IMR-90 (cell line): ENCODE results near the gene EXOC4. TPM values are rescaled to one million over a fixed set of nuclear protein-coding genes. Genes with fewer than 3 reads are reported as not detected.

Experiments
- ATAC-seq: fragments of 200-7000 bp; cut with Tn5 transposase; 2 replicates; pipeline ENCODE4 v1.9.1; 2020; ENCODE audit warnings: low read depth, mild to moderate bottlenecking, moderate library complexity
- BruUV-seq: library from RNA; stranded (reverse); fragments of 400-500 nt; replicated peaks from 2 replicates; lab custom pipeline; 2021; lab: Mats Ljungman, UMichigan
- CTCF ChIA-PET: fragments of 300-600 bp; formaldehyde crosslinking; extraction: SDS; loops from one replicate; lab custom pipeline; 2021; ENCODE audit warnings: antibody characterized with exemption; lab: Yijun Ruan, JAX
- POLR2A ChIA-PET: fragments of 300-600 bp; sonication (Branson Sonifier 250); formaldehyde crosslinking; loops from one replicate; lab custom pipeline; 2022; ENCODE audit warnings: antibody characterized with exemption; ENCODE audit not compliant: unreplicated experiment; lab: Charles Lee
- DNase-seq: peaks from one replicate; pipeline ENCODE4 v3.0.0; 2013
- H2AFZ ChIP-seq: replicated peaks from 2 replicates; pipeline ENCODE3; 2013; ENCODE audit warnings: low read length, mild to moderate bottlenecking; ENCODE audit not compliant: poor library complexity
- H2AK5ac ChIP-seq: 2 replicates; pipeline ENCODE4 v1.6.1; 2013; ENCODE audit warnings: low read depth, low read length, inconsistent platforms
- H2AK9ac ChIP-seq: replicated peaks from 2 replicates; pipeline ENCODE3; 2013; ENCODE audit warnings: mild to moderate bottlenecking, low read depth, low read length, moderate library complexity; ENCODE audit not compliant: poor library complexity
- H2BK120ac ChIP-seq: 2 replicates; pipeline ENCODE4 v1.6.1; 2013; ENCODE audit warnings: low read depth, low read length, inconsistent platforms
- H2BK15ac ChIP-seq: 3 replicates; pipeline ENCODE4 v1.6.1; 2013; ENCODE audit warnings: low read depth, low read length, inconsistent platforms
- H2BK20ac ChIP-seq: 2 replicates; pipeline ENCODE4 v1.6.1; 2013; ENCODE audit warnings: low read depth, mild to moderate bottlenecking, inconsistent platforms, low read length, moderate library complexity
- H2BK5ac ChIP-seq: 2 replicates; pipeline ENCODE4 v1.6.1; 2013; ENCODE audit warnings: mild to moderate bottlenecking, low read depth, low read length, inconsistent platforms; ENCODE audit not compliant: poor library complexity, severe bottlenecking
- H3K14ac ChIP-seq: replicated peaks from 2 replicates; pipeline ENCODE4 v1.6.1; 2013; ENCODE audit warnings: low read depth, low read length, inconsistent platforms
- H3K18ac ChIP-seq: 2 replicates; pipeline ENCODE4 v1.6.1; 2013; ENCODE audit warnings: low read depth, low read length, control low read depth
- H3K23ac ChIP-seq: 2 replicates; pipeline ENCODE4 v1.6.1; 2013; ENCODE audit warnings: low read depth, low read length, inconsistent platforms
- H3K27ac ChIP-seq: 2 replicates; pipeline ENCODE4 v1.5.1; 2013; ENCODE audit warnings: mild to moderate bottlenecking, control low read depth, low read length; ENCODE audit not compliant: insufficient read depth
- H3K27me3 ChIP-seq: 2 replicates; pipeline ENCODE4 v1.6.1; 2013; ENCODE audit warnings: low read length; ENCODE audit not compliant: control insufficient read depth, insufficient read depth
- H3K36me3 ChIP-seq: 2 replicates; pipeline ENCODE4 v1.6.1; 2013; ENCODE audit warnings: low read length, mixed read lengths; ENCODE audit not compliant: control insufficient read depth, insufficient read depth
- H3K4ac ChIP-seq: 2 replicates; pipeline ENCODE4 v1.6.1; 2013; ENCODE audit warnings: low read depth, low read length, inconsistent platforms
- H3K4me1 ChIP-seq: 2 replicates; pipeline ENCODE4 v1.6.1; 2013; ENCODE audit warnings: low read length, mixed read lengths; ENCODE audit not compliant: control insufficient read depth, insufficient read depth
- H3K4me2 ChIP-seq: 2 replicates; pipeline ENCODE4 v1.6.1; 2013; ENCODE audit warnings: low read depth, mild to moderate bottlenecking, control low read depth, low read length, moderate library complexity
- H3K4me3 ChIP-seq: 2 replicates; pipeline ENCODE4 v1.5.1; 2013; ENCODE audit warnings: low read depth, mild to moderate bottlenecking, control low read depth, low read length, moderate library complexity; ENCODE audit not compliant: insufficient read depth
- H3K56ac ChIP-seq: 2 replicates; pipeline ENCODE4 v1.6.1; 2013; ENCODE audit warnings: low read length, inconsistent platforms; ENCODE audit not compliant: insufficient read depth; ENCODE audit errors: extremely low read depth
- H3K79me1 ChIP-seq, 2 experiments: 2 replicates each; pipeline ENCODE4 v1.6.1; 2013; ENCODE audit warnings: low read length in 2 of 2, inconsistent platforms in 1 of 2, low read depth in 1 of 2
- H3K9ac ChIP-seq: 2 replicates; pipeline ENCODE4 v1.6.1; 2013; ENCODE audit warnings: low read depth, low read length, control low read depth
- H3K9me1 ChIP-seq: 2 replicates; pipeline ENCODE4 v1.6.1; 2013; ENCODE audit warnings: low read length, inconsistent platforms; ENCODE audit not compliant: insufficient read depth
- H3K9me3 ChIP-seq: 2 replicates; pipeline ENCODE4 v1.6.1; 2013; ENCODE audit warnings: low read length; ENCODE audit not compliant: control insufficient read depth, insufficient read depth
- H4K20me1 ChIP-seq: 2 replicates; pipeline ENCODE4 v1.6.1; 2013; ENCODE audit warnings: low read length, inconsistent platforms; ENCODE audit not compliant: insufficient read depth
- H4K5ac ChIP-seq: 2 replicates; pipeline ENCODE4 v1.6.1; 2013; ENCODE audit warnings: mild to moderate bottlenecking, low read depth, low read length, control low read depth
- H4K8ac ChIP-seq, 2 experiments: 2 replicates each; pipeline ENCODE4 v1.6.1; 2013; ENCODE audit warnings: low read depth in 2 of 2, low read length in 2 of 2, control low read depth in 1 of 2, inconsistent platforms in 1 of 2
- H4K91ac ChIP-seq: 2 replicates; pipeline ENCODE4 v1.6.1; 2013; ENCODE audit warnings: low read depth, low read length, inconsistent platforms; ENCODE audit not compliant: insufficient read depth
- BHLHE40 ChIP-seq: fragments of 150-350 bp; IDR thresholded peaks from 2 replicates; pipeline ENCODE4 v1.6.1; 2016; ENCODE audit warnings: mild to moderate bottlenecking, low read depth, low read length
- CEBPB ChIP-seq: IDR thresholded peaks from 2 replicates; pipeline ENCODE4 v1.6.1; 2012; ENCODE audit warnings: low read depth, low read length, improper control_type of control experiment
- CTCF ChIP-seq: conservative IDR thresholded peaks from 2 replicates; pipeline ENCODE4 v1.5.1; 2012; ENCODE audit warnings: mild to moderate bottlenecking, low read depth, low read length, improper control_type of control experiment
- ELK1 ChIP-seq: fragments of 150-350 bp; IDR thresholded peaks from 2 replicates; pipeline ENCODE4 v1.6.1; 2016; ENCODE audit warnings: low read depth, mild to moderate bottlenecking, low read length, moderate library complexity, borderline replicate concordance
- FOS ChIP-seq: fragments of 150-350 bp; IDR thresholded peaks from 2 replicates; pipeline ENCODE4 v1.6.1; 2016; ENCODE audit warnings: low read depth, low read length
- MAFK ChIP-seq: IDR thresholded peaks from 2 replicates; pipeline ENCODE4 v1.6.1; 2012; ENCODE audit warnings: low read depth, low read length, improper control_type of control experiment
- MXI1 ChIP-seq: IDR thresholded peaks from 2 replicates; pipeline ENCODE4 v1.6.1; 2012; ENCODE audit warnings: low read depth, mild to moderate bottlenecking, low read length, moderate library complexity, borderline replicate concordance
- POLR2A ChIP-seq: IDR thresholded peaks from 2 replicates; pipeline ENCODE4 v1.6.1; 2012; ENCODE audit warnings: mild to moderate bottlenecking, low read depth, low read length
- RAD21 ChIP-seq: IDR thresholded peaks from 2 replicates; pipeline ENCODE4 v1.6.1; 2012; ENCODE audit warnings: low read length, improper control_type of control experiment
- RCOR1 ChIP-seq: IDR thresholded peaks from 2 replicates; pipeline ENCODE4 v1.6.1; 2012; ENCODE audit warnings: mild to moderate bottlenecking, low read length, improper control_type of control experiment; ENCODE audit not compliant: insufficient replicate concordance
- RFX5 ChIP-seq: IDR thresholded peaks from 2 replicates; pipeline ENCODE4 v1.8.0; 2012; ENCODE audit warnings: low read depth, mild to moderate bottlenecking, low read length, moderate library complexity
- SMC3 ChIP-seq: fragments of 150-350 bp; IDR thresholded peaks from 2 replicates; pipeline ENCODE4 v1.6.1; 2016; ENCODE audit warnings: low read depth, mild to moderate bottlenecking, antibody characterized with exemption, low read length, moderate library complexity
- WGBS, 2 experiments: methylation state at CpG; one replicate each; pipeline versions ENCODE4 v1.1.5 to v1.1.7; 2013; ENCODE audit warnings: missing lambda C conversion rate in 2 of 2; ENCODE audit not compliant: insufficient read length in 1 of 2; ENCODE audit errors: extremely low coverage in 2 of 2; 5-methylcytosine and 5-hydroxymethylcytosine counted together
- dilution Hi-C: fragments of 300-500 bp; cut with HindIII; formaldehyde crosslinking; loops from one replicate; pipeline ENCODE4 v1.14.3; 2018; ENCODE audit warnings: low sequenced_read_pairs; ENCODE audit not compliant: unreplicated experiment
- in situ Hi-C: fragments of 300-500 bp; cut with MboI; formaldehyde crosslinking; loops from 3 replicates; pipeline ENCODE4 v1.14.3; 2019; ENCODE audit warnings: low sequenced_read_pairs, inconsistent platforms, mixed read lengths
- intact Hi-C: fragments of 100-400 bp; cut with micrococcal nuclease; formaldehyde crosslinking; loops from 2 replicates; pipeline ENCODE4 v1.10.0; 2022
- polyA plus RNA-seq, 3 experiments: library from polyadenylated mRNA; depleted of rRNA; stranded (reverse); fragments of >200 nt; gene quantifications; 2 replicates each; pipeline ENCODE4 v1.2.3, GENCODE V29; 2012; ENCODE audit warnings: low replicate concordance in 1 of 3
- total RNA-seq: library from RNA; depleted of rRNA; stranded (reverse); fragments of >200 nt; gene quantifications from 2 replicates; pipeline ENCODE4 v1.2.3, GENCODE V29; 2012
- TF ChIP-seq, protein P1 (sequence below): fragments of 150-350 bp; IDR thresholded peaks from 2 replicates; pipeline ENCODE4 v1.6.1; 2017; ENCODE audit warnings: mild to moderate bottlenecking, antibody characterized with exemption, low read length, low read depth

The EXOC4 gene
- total and polyA plus RNA-seq, 2 of the 4 experiments (the other 2 are of a cell fraction), result 25.4 to 94.6 TPM

GRCh38 chr7:133629701-133630100, 376.8 kb downstream of the EXOC4 start:
- Histone ChIP-seq H2BK20ac (no peak overlapping the region), H2AK9ac (no peak overlapping the region), H2AK5ac (no peak overlapping the region), H3K14ac (no peak overlapping the region), H3K9me1 (no peaks in the 10 kb centered on the region), H2BK120ac (no peak overlapping the region), H3K79me1 (peaks cover 0 to 3% of the 10 kb centered on the region in 2 experiments; a peak in 1 of 4 replicates), H4K5ac (no peak overlapping the region), H4K8ac (no peak overlapping the region), H3K23ac (no peak overlapping the region), H4K91ac (no peak overlapping the region), H3K56ac (no peak overlapping the region), H3K18ac (no peak overlapping the region), H3K27me3 (no peaks in the 10 kb centered on the region), H3K27ac (no peak overlapping the region), H3K9me3 (no peaks in the 10 kb centered on the region), H3K9ac (no peak overlapping the region), H4K20me1 (no peaks in the 10 kb centered on the region), H3K4me2 (no peak overlapping the region), H2BK5ac (no peak overlapping the region), H2BK15ac (no peak overlapping the region), H3K4me3 (no peak overlapping the region), H2AFZ (no peak overlapping the region), H3K36me3 (no peaks in the 10 kb centered on the region), H3K4ac (no peak overlapping the region), H3K4me1 (peaks cover 1% of the 10 kb centered on the region; the same call in 1 of the 2 replicates)
- dilution Hi-C loops (no loop called here), in situ Hi-C loops (no loop called here), intact Hi-C loops (no loop called here)
- no TSS peak for BruUV-seq
- WGBS, 2 experiments, result no CpG with 5 or more reads among the region's 5 CpGs
- CTCF ChIA-PET, result no interaction called here
- peak; percentile 37 for ATAC-seq
- TF ChIP-seq RAD21, result no peak
- TF ChIP-seq FOS, result no peak
- no peak for TF ChIP-seq MXI1
- TF ChIP-seq SMC3, result no peak
- TF ChIP-seq, protein P1, sequence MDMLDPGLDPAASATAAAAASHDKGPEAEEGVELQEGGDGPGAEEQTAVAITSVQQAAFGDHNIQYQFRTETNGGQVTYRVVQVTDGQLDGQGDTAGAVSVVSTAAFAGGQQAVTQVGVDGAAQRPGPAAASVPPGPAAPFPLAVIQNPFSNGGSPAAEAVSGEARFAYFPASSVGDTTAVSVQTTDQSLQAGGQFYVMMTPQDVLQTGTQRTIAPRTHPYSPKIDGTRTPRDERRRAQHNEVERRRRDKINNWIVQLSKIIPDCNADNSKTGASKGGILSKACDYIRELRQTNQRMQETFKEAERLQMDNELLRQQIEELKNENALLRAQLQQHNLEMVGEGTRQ, result no peak
- TF ChIP-seq RFX5, result no peak
- no peak for TF ChIP-seq POLR2A
- TF ChIP-seq MAFK, result no peak
- TF ChIP-seq RCOR1, result no peak
- TF ChIP-seq BHLHE40, result no peak
- TF ChIP-seq ELK1, result no peak
- TF ChIP-seq CEBPB, result no peak
- no peak for TF ChIP-seq CTCF
- POLR2A ChIA-PET, result interaction anchor here (0.7 kb wide), 1 partner anchor 152 kb away, joined by 5 read pairs; no protein-coding TSS in a partner anchor
- DNase-seq, result peak; percentile 50
